NT2/D1 (cell line): ENCODE results near the gene ARID1B.

Experiments used
- DNase-seq: peaks from one replicate; pipeline ENCODE4 v3.0.0-alpha.2; 2011; ENCODE audit warnings: low read depth, low spot score
- H3K27me3 ChIP-seq: 2 replicates; pipeline ENCODE4 v1.6.0; 2011; ENCODE audit warnings: mild to moderate bottlenecking; ENCODE audit not compliant: insufficient read length, insufficient read depth
- H3K36me3 ChIP-seq: 2 replicates; pipeline ENCODE4 v1.6.1; 2011; ENCODE audit warnings: mild to moderate bottlenecking, low read length, mixed read lengths; ENCODE audit not compliant: insufficient read depth, insufficient read length
- H3K4me1 ChIP-seq: 2 replicates; pipeline ENCODE4 v1.5.1; 2011; ENCODE audit not compliant: insufficient read depth, insufficient read length
- H3K4me3 ChIP-seq: 2 replicates; pipeline ENCODE4 v1.5.1; 2011; ENCODE audit warnings: low read depth; ENCODE audit not compliant: insufficient read length
- H3K9ac ChIP-seq: 2 replicates; pipeline ENCODE4 v1.6.0; 2011; ENCODE audit warnings: low read depth; ENCODE audit not compliant: insufficient read length
- H3K9me3 ChIP-seq: 2 replicates; pipeline ENCODE4 v1.5.1; 2011; ENCODE audit warnings: mild to moderate bottlenecking, low read length; ENCODE audit not compliant: insufficient read depth
- SUZ12 ChIP-seq: IDR thresholded peaks from 2 replicates; pipeline ENCODE4 v1.6.1; 2011; ENCODE audit not compliant: insufficient read length, insufficient read depth; ENCODE audit errors: extremely low read depth
- YY1 ChIP-seq: IDR thresholded peaks from 2 replicates; pipeline ENCODE4 v1.6.1; 2011; ENCODE audit not compliant: insufficient read length, insufficient read depth
- ZNF274 ChIP-seq: IDR thresholded peaks from 2 replicates; pipeline ENCODE4 v1.6.1; 2011; ENCODE audit warnings: mild to moderate bottlenecking, low read depth, low read length

The ARID1B gene

GRCh38 chr6:156994215-156995076 lies 217.3 kb downstream of the ARID1B start:
- Histone ChIP-seq H3K4me3 (no peak overlapping the region), H3K27me3 (no peaks in the 10 kb centered on the region), H3K4me1 (no peaks in the 10 kb centered on the region), H3K36me3 (no peaks in the 10 kb centered on the region), H3K9me3 (no peaks in the 10 kb centered on the region), H3K9ac (no peak overlapping the region)
- no peak for DNase-seq
- no peak for TF ChIP-seq ZNF274
- TF ChIP-seq SUZ12: no peak
- no peak for TF ChIP-seq YY1

- no peak overlapping the region for H3K4me3 ChIP-seq
- no peak for DNase-seq
- H3K9ac ChIP-seq: no peak overlapping the region
- no peaks in the 10 kb centered on the region for H3K4me1 ChIP-seq
- H3K9me3 ChIP-seq: no peaks in the 10 kb centered on the region
- no peaks in the 10 kb centered on the region for H3K27me3 ChIP-seq
- no peaks in the 10 kb centered on the region for H3K36me3 ChIP-seq
- TF ChIP-seq SUZ12 (no peak), ZNF274 (no peak), YY1 (no peak)
Observed at GRCh38 chr6:156995502-156995901, 218.3 kb downstream of the ARID1B start.

- no peak overlapping the region for H3K4me3 ChIP-seq
- no peak for DNase-seq
- H3K9ac ChIP-seq: no peak overlapping the region
- no peaks in the 10 kb centered on the region for H3K9me3 ChIP-seq
- H3K4me1 ChIP-seq: no peaks in the 10 kb centered on the region
- H3K27me3 ChIP-seq: no peaks in the 10 kb centered on the region
- TF ChIP-seq YY1 (no peak), ZNF274 (no peak)
- H3K36me3 ChIP-seq: no peaks in the 10 kb centered on the region
Observed at GRCh38 chr6:156996265-156996664, 219.1 kb downstream of the ARID1B start.

GRCh38 chr6:156998794-156999330 lies 221.7 kb downstream of the ARID1B start:
- no peak for DNase-seq
- Histone ChIP-seq H3K9me3 (no peaks in the 10 kb centered on the region), H3K36me3 (no peaks in the 10 kb centered on the region), H3K4me1 (no peaks in the 10 kb centered on the region), H3K9ac (no peak overlapping the region), H3K4me3 (no peak overlapping the region), H3K27me3 (no peaks in the 10 kb centered on the region)
- no peak for TF ChIP-seq SUZ12
- no peak for TF ChIP-seq YY1
- no peak for TF ChIP-seq ZNF274

GRCh38 chr6:156999762-157000161 lies 222.6 kb downstream of the ARID1B start:
- H3K4me3 ChIP-seq: no peak overlapping the region
- H3K36me3 ChIP-seq: no peaks in the 10 kb centered on the region
- no peak overlapping the region for H3K9ac ChIP-seq
- no peak for DNase-seq
- H3K9me3 ChIP-seq: no peaks in the 10 kb centered on the region
- no peaks in the 10 kb centered on the region for H3K27me3 ChIP-seq
- no peaks in the 10 kb centered on the region for H3K4me1 ChIP-seq
- TF ChIP-seq ZNF274 (no peak), SUZ12 (no peak), YY1 (no peak)

- DNase-seq: no peak
- no peaks in the 10 kb centered on the region for H3K36me3 ChIP-seq
- H3K9ac ChIP-seq: no peak overlapping the region
- no peaks in the 10 kb centered on the region for H3K9me3 ChIP-seq
- H3K27me3 ChIP-seq: no peaks in the 10 kb centered on the region
- TF ChIP-seq SUZ12 (no peak), ZNF274 (no peak), YY1 (no peak)
- H3K4me3 ChIP-seq: no peak overlapping the region
- H3K4me1 ChIP-seq: no peaks in the 10 kb centered on the region
Observed at GRCh38 chr6:157001716-157002115, 224.5 kb downstream of the ARID1B start.

- Histone ChIP-seq H3K9me3 (no peaks in the 10 kb centered on the region), H3K9ac (no peak overlapping the region), H3K36me3 (no peaks in the 10 kb centered on the region), H3K4me3 (no peak overlapping the region), H3K27me3 (no peaks in the 10 kb centered on the region), H3K4me1 (no peaks in the 10 kb centered on the region)
- no peak for DNase-seq
- TF ChIP-seq SUZ12 (no peak), YY1 (no peak), ZNF274 (no peak)
Observed at GRCh38 chr6:157002774-157003173, 225.6 kb downstream of the ARID1B start.
